Adrenal gland (tissue), 12 donors: ENCODE data around the gene PIAS2. TPM values are rescaled to one million over a fixed set of nuclear protein-coding genes. Genes with fewer than 3 reads are reported as not detected.
"Not testable (repeated sequence)": the region's sequence is repeated elsewhere in the genome, so short reads cannot be mapped to it uniquely, and the experiment has no call there.

Experiments used
- DNase-seq, 7 donors: peaks; one replicate each; pipeline ENCODE4 v3.0.0-alpha.2; 2019 to 2020
- H3K27ac ChIP-seq, 5 donors: fragments of 200-600 bp; sonication (generic) in 4 of 5; 1 replicate in 3 of 5; 2 replicates in 2 of 5; pipeline versions ENCODE4 v1.5.1 to v1.8.0; 2016 to 2020; ENCODE audit warnings: mild to moderate bottlenecking in 1 of 5
- H3K27me3 ChIP-seq: fragments of 200-600 bp; 2 replicates; pipeline ENCODE4 v1.8.0; 2021
- H3K36me3 ChIP-seq, 2 donors: fragments of 200-600 bp; replicated peaks in 1 of 2; 1 replicate in 1 of 2; 2 replicates in 1 of 2; pipeline versions ENCODE4 v1.5.1 to v1.8.0; 2018 to 2022
- H3K4me1 ChIP-seq, 2 donors: fragments of 200-600 bp; replicated peaks in 1 of 2; 1 replicate in 1 of 2; 2 replicates in 1 of 2; pipeline versions ENCODE4 v1.5.1 to v1.8.0; 2018 to 2021
- H3K4me3 ChIP-seq, 4 donors: fragments of 200-600 bp; sonication (generic) in 3 of 4; one replicate each; pipeline ENCODE4 v1.5.1; 2016 to 2018
- H3K9me3 ChIP-seq, 3 donors: fragments of 200-600 bp; sonication (generic) in 1 of 3; replicated peaks in 1 of 3; 1 replicate in 2 of 3; 2 replicates in 1 of 3; pipeline versions ENCODE4 v1.5.1 to v1.8.0; 2016 to 2021
- POLR2A ChIP-seq, 2 donors: fragments of 450-650 bp; IDR thresholded peaks; one replicate each; pipeline ENCODE4 v1.6.1; 2017; ENCODE audit warnings: antibody characterized with exemption in 2 of 2, mild to moderate bottlenecking in 2 of 2, moderate library complexity in 1 of 2
- WGBS, 4 donors: extraction: QIAGEN DNeasy Blood & Tissue Kit in 2 of 4; methylation state at CpG; one replicate each; pipeline versions ENCODE4 v1.1.5 to v1.1.7; 2013 to 2017; 5-methylcytosine and 5-hydroxymethylcytosine counted together
- intact Hi-C, 2 donors: fragments of 100-400 bp; cut with DNase I; formaldehyde crosslinking; loops; one replicate each; pipeline versions ENCODE4 v1.14.1 to v1.15.0; 2022 to 2023
- polyA plus RNA-seq, 3 donors: library from polyadenylated mRNA; stranded (reverse); fragments of 200-250 nt in 2 of 3; fragments of 350-450 nt in 1 of 3; fragmentation: Illumina TruSeq in 1 of 3; extraction: RNeasy Lipid Tissue Mini Kit (QIAGEN cat#74804) in 1 of 3; gene quantifications; one replicate each; pipeline ENCODE4 v1.2.3, GENCODE V29; 2013 to 2014
- total RNA-seq, 9 donors: library from RNA; depleted of rRNA in 4 of 9; stranded (reverse); fragments of >200 nt in 4 of 9; fragments of 120-200 nt in 1 of 9; fragmentation: NEBNext Ultra II Directional in 1 of 9; extraction: Animal tissue kit (Norgen Biotek cat#: 25700) in 1 of 9; gene quantifications; one replicate each; pipeline versions ENCODE4 v1.1.0 to v1.2.4, GENCODE V29; 2013 to 2023
- TF ChIP-seq, protein P1 (sequence below), 6 experiments: fragments of 450-650 bp in 4 of 6; fragments of 200-600 bp in 2 of 6; sonication (generic) in 1 of 6; IDR thresholded peaks; 1 replicate in 5 of 6; 2 replicates in 1 of 6; pipeline versions ENCODE4 v1.5.1 to v1.8.0; 2016 to 2021; ENCODE audit warnings: antibody characterized with exemption in 6 of 6, mild to moderate bottlenecking in 2 of 6, moderate library complexity in 1 of 6
- donor health status: healthy with polysubstance abuse.
- donor health status: Bipolar disorder and iron deficiency.
- donor health status: DM: yes; HTN: yes; CAD: no.
- donor health status: DM: no; HTN: no; CAD: no.
- donor health status: DM: no; HTN: no; CAD: no.
- donor health status: DM: yes; HTN: yes; CAD: no.

Gene PIAS2
- total and polyA plus RNA-seq, 12 donors, result 4.7 to 52.9 (median 31.8) TPM

DNA sequence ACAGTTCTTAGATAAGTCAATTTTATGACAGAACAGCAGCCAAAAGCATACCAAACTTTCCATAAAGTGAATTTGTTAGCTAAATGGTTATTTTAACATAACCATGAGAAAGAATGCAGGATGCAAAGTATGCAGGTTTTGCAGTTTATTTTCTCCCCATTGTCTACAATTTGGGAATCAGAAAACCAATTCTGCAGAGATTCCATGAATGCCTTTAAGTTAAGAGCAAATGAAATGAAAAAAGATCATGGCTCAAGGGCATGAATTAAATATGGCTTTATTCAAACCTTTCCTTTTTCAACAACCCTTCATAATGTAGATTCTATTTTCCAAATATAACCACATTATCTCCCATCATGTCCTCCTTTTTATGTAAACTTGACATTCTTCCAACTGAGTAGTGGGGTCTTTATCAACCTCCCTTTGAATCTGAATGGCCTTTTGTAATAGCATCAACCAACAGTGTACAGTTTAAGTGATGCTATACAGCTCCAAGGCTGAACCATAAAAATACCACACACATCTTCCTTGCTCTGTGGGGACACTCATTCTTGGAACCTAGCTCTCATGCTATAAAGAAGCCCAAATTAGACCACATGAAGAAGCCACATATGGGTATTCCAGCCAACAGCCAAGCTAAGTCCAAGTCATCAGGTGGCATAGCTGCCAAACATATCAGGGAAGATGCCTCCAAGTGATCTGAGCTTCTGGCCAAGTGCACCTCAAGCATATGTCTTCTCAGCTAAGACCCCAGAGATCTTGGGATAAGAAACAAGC is 49.8 kb downstream of the PIAS2 start:
- H3K27me3 ChIP-seq, result no peaks in the 10 kb centered on the region
- intact Hi-C loops, result no loop called here
- no peaks in the 10 kb centered on the region for H3K36me3 ChIP-seq
- H3K4me3 ChIP-seq, result no peak overlapping the region
- no peak for TF ChIP-seq POLR2A (IDR thresholded peaks at IDR 0.05)
- TF ChIP-seq, protein P1, sequence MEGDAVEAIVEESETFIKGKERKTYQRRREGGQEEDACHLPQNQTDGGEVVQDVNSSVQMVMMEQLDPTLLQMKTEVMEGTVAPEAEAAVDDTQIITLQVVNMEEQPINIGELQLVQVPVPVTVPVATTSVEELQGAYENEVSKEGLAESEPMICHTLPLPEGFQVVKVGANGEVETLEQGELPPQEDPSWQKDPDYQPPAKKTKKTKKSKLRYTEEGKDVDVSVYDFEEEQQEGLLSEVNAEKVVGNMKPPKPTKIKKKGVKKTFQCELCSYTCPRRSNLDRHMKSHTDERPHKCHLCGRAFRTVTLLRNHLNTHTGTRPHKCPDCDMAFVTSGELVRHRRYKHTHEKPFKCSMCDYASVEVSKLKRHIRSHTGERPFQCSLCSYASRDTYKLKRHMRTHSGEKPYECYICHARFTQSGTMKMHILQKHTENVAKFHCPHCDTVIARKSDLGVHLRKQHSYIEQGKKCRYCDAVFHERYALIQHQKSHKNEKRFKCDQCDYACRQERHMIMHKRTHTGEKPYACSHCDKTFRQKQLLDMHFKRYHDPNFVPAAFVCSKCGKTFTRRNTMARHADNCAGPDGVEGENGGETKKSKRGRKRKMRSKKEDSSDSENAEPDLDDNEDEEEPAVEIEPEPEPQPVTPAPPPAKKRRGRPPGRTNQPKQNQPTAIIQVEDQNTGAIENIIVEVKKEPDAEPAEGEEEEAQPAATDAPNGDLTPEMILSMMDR (IDR thresholded peaks at IDR 0.05), result no peak
- H3K4me1 ChIP-seq, result no peaks in the 10 kb centered on the region
- no peak overlapping the region for H3K27ac ChIP-seq
- no peak for DNase-seq
- H3K9me3 ChIP-seq, result peaks cover 0 to 5% (median 0%) of the 10 kb centered on the region in 3 donors

DNA sequence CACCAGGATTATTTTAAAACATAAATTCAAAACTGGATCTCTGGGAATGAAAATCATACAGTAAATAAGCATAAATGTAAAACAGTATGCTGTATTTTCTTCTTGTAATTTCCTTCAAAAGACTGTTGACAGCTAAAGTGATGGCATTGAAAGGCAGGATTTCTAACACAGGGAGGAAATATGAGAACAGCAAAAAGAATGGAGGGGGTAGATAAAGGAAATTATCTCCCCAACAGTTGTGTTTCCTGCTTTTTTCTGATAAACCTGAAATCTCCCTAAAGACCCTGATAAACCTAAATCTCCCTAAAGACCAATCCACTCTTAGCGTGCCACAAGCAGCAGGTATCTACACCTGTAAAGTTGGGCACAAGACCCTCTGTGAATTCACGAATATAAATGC is 50.8 kb downstream of the PIAS2 start:
- Histone ChIP-seq H3K27me3 (no peaks in the 10 kb centered on the region), H3K27ac (no peak overlapping the region), H3K4me1 (no peaks in the 10 kb centered on the region), H3K4me3 (no peak overlapping the region), H3K36me3 (no peaks in the 10 kb centered on the region), H3K9me3 (peaks cover 0 to 5% (median 0%) of the 10 kb centered on the region in 3 donors)
- intact Hi-C loops, result no loop called here
- no peak for DNase-seq
- WGBS, 4 donors, result 81 to 90% (median 83%) methylated on average over 2 of the region's 2 CpGs
- TF ChIP-seq POLR2A (IDR thresholded peaks at IDR 0.05), result no peak
- TF ChIP-seq, protein P1 (IDR thresholded peaks at IDR 0.05), result no peak

DNA sequence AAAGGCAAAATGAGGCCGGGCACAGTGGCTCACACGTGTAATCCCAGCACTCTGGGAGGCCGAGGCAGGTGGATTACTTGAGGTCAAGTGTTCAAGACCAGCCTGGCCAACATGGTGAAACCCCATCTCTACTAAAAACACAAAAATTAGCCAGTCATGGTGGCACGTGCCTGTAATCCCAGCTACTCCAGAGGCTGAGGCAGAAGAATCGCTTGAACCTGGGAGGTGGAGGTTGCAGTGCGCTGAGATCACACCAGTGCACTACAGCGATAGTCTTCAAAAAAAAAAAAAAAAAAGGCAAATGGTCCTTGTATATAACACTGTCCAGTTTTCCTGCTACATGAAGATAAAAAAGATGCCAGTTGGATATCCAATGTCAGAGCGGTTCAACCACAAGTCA is 52.1 kb downstream of the PIAS2 start:
- intact Hi-C loops, H3K27ac ChIP-seq, H3K9me3 ChIP-seq, H3K27me3 ChIP-seq, H3K4me3 ChIP-seq, H3K36me3 ChIP-seq, H3K4me1 ChIP-seq, DNase-seq: not testable (repeated sequence)
- WGBS, 4 donors, result 97 to 98% (median 98%) methylated on average over 8 of the region's 8 CpGs

DNA sequence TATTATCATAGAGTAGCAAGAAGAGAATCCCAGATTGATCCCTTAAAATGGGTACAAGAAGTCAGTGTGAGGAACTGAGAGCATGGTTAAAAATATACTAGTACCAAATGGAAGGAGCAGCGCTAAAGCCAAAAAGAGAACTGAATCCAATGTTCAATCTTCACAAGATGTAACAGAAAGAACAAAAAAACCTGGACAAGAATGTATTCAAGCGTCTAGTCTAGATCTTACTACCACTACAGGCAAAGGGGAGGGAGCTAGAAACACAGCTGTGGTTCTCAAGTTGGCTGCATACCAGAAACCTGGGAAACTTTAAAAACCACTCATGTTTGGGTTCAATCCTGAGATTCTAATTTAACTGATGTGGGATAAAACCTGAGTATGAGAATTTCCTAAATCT is 57.5 kb downstream of the PIAS2 start:
- 79 to 96% (median 84%) methylated on average over 2 of the region's 2 CpGs for WGBS, 4 donors
- DNase-seq, result no peak
- TF ChIP-seq POLR2A (IDR thresholded peaks at IDR 0.05), result no peak
- TF ChIP-seq, protein P1 (IDR thresholded peaks at IDR 0.05), result no peak
- Histone ChIP-seq H3K4me3 (no peak overlapping the region), H3K4me1 (peaks cover 0 to 9% of the 10 kb centered on the region in 2 donors), H3K9me3 (no peaks in the 10 kb centered on the region), H3K27me3 (no peaks in the 10 kb centered on the region), H3K27ac (no peak overlapping the region), H3K36me3 (no peaks in the 10 kb centered on the region)
- intact Hi-C loops, result no loop called here

DNA sequence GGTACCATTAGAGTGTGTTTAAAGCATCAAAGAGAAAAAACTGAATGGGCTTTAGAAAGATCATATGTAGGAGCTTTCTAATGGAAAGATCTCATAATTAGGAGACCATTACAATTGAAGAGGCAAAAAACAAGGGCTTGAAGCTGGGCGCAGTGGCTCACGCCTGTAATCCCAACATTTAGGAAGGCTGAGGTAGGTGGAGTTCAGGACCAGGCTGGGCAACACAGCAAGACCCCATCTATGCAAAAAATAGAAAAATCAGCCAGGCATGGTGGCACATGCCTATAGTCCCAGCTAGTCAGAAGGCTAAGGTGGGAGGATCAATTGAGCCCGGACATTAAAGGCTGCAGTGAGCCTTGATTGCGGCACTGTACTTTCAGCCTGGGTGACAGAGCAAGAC is 59.0 kb downstream of the PIAS2 start:
- H3K27me3 ChIP-seq, result no peaks in the 10 kb centered on the region
- H3K4me3 ChIP-seq, result no peak overlapping the region
- no peaks in the 10 kb centered on the region for H3K9me3 ChIP-seq
- H3K36me3 ChIP-seq, result peaks cover 0 to 3% of the 10 kb centered on the region in 2 donors
- no peak overlapping the region for H3K27ac ChIP-seq
- no peak for TF ChIP-seq POLR2A (IDR thresholded peaks at IDR 0.05)
- TF ChIP-seq, protein P1 (IDR thresholded peaks at IDR 0.05), result no peak
- intact Hi-C loops, result no loop called here
- WGBS, 4 donors, result 94 to 98% (median 97%) methylated on average over 4 of the region's 4 CpGs
- no peak for DNase-seq
- peaks cover 0 to 9% of the 10 kb centered on the region in 2 donors for H3K4me1 ChIP-seq
